HG03378 (cell line): ENCODE results near the gene TBC1D21.

Experiments
- ATAC-seq: cut with Tn5 transposase; IDR thresholded peaks from one replicate; pipeline ENCODE4 v1.9.1; 2021; ENCODE audit warnings: mild to moderate bottlenecking, moderate library complexity; ENCODE audit not compliant: unreplicated experiment

The TBC1D21 gene

DNA sequence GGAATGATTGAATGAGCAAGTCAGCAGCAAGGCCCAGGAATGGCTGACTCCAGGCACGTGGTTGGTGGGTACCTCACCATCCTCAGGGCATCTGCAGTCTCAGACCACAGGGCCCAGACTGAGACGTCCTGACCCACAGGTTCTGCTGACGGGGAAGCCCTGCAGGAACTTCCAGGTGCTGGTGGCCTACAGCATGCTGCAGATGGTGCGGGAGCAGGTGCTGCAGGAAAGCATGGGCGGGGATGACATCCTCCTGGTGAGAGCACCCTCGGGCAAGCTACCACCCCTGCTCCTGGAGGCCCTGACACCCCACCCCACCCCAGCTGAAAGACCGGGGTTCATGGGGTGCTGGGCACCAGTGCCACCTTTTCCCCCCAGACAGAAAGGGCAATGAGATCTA, 14.1 kb downstream of the TBC1D21 start:
- ATAC-seq = no peak

DNA sequence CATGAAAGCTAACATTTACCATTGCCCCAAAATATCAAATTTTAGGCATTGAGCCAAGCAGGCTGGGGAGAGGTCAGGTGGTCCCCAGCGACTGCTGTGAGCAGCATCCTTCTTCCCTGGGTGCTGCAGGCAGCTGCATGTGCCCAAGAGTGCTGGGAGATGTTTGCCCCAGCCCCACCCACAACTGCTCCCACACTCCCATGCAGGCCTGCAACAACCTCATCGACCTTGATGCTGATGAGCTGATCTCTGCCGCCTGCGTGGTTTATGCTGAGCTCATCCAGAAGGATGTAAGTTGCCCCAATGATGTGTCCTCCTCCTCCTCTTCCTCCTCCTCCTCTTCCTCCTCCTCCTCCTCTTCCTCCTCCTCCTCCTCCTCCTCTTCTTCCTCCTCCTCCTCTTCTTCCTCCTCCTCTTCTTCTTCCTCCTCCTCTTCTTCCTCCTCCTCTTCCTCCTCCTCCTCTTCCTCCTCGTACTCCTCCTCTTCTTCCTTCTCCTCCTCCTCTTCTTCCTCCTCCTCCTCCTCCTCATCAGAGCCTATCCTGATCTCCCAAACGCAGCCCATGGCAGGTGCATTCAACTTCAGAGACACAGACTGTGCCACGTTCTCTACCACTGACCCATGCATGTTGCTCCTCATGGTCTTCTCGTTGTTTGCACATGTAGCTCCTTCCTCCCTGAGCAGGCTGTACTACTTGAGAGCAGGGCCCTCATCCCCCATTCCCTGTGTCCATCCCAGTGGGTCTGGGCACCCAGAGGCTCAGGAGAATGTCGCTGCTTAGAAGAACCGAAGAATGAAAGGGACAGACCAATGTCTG, 15.1 kb downstream of the TBC1D21 start:
- ATAC-seq = no peak

DNA sequence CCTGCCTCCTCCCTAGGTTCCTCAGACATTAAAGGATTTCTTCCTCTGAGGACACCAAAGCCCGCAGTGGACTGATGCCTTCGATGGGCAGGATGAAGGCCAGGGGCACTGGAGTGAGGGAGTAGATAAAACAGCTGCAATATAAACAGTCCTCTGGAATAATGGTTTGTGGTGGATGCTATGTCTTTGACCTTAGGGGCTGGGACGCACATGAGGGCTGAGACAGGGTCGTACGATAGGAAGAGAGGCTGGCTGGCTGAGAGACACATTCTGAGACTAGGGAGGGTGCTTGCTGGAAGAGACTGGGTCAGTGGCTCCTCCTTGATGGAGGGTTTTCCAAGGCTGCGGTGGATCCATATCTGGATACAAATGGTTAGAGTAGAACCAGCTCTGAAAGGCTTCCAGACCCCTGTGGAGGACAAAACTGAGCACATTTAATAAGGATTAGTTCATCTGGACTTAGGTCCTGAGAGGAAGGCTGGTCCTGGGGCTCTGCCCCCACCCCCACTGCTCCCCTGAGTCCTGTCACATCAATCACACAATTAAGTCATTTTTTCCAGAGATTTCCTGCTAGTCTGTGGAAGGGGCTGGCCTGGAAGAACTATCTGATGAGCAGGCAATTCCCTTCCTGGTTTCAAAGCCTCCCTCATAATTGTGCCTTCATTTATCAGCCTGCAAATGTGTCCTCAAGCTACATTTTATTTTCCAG, 15.8 kb downstream of the TBC1D21 start:
- no peak for ATAC-seq

DNA sequence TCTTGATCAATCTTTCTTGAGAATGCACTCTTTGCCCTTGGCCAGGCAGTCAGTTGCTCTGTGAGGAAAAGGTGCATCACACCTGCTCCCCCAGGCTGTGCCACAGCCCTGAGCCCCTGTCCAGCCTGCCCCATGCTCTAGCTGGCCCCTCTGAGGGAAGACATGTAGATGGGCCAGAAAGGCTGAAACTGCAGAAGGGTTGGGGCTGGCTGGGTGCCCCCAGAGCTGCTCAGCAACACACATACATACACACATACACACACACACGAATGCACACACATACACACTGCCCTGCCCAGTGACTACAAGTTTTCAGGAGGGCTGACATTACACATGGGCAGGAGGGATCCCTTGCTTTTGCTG, 16.4 kb downstream of the TBC1D21 start:
- no peak for ATAC-seq

DNA sequence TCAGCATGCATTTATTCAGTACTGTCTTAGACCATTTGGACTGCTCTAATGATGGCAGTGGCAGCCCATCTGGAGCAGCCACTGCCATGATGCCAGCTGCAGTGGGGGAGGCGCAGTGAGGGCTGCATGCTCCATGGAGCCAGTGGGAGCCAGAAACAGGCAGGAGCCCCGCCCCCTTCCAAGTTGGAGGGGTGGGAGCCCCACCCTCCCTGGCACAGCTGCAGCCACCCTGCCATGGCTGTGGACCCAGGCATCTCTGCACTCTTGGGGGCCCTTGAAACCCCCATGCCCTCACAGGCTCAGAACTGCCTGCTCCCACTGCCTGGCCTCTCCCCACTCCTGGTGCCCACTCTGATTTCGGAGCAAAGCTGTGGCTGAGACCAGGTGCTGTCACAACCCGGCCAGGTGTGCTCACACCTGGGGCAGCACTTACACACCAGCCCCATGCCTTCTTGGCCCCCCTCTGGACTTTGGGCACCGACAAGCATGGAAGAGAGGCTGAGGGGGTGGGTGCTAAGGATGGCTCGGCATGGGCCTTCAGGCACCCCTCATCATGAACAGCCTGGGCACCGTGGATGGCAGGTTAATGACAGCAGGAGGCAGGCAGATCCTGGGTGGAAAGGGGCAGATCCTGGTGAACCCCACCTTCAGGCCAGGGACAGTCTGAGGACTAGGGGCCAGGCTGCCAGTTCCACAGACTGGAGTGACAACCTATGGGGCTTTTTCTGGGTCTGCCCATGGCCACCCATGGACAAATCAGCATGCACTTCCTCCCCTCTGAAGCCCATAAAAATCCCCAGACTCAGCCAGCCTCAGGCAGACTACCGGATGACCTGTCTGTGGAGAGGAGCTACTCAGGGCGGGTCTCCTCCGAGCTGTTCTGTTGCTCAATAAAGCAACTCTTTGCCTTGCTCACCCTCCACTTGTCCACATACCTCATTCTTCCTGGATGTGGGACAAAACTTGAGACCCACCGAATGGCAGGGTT, 18.3 kb downstream of the TBC1D21 start:
- ATAC-seq = no peak

DNA sequence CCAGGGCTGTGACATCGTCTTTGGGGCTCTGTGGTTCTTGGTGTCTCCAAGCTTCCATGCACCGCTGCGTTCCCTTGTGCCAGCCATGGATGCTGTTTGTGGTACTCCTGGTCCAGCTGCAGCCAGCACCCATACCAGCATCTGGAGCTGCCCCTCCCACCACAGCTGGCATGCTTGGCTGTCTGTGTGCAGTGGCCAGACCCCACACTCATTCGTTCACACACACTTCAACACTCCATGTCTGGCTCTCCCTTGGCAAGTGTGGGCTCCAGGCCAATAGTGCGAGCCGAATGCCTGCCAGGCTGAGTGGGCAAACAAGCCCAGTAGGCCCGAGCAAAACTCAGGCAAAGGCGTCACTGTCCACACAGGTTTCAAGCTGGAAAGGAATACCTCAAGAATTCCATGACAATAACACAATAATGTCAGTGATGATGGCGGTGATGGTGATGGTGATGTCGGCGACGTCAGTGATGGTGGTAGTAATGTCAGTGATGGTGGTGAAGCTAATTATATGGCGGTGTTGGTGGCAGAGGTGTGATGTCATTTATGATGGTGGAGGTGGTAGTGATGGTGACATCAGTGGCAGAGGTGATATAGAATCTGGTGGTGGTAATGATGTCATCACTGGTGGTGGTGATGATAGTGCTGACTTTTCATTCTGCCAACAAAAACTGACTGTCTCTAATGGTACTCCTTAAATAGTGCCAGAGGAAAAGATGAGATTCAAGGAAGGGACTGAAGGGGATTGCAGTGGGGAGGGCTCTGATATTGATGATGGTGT, 19.3 kb downstream of the TBC1D21 start:
- no peak for ATAC-seq

DNA sequence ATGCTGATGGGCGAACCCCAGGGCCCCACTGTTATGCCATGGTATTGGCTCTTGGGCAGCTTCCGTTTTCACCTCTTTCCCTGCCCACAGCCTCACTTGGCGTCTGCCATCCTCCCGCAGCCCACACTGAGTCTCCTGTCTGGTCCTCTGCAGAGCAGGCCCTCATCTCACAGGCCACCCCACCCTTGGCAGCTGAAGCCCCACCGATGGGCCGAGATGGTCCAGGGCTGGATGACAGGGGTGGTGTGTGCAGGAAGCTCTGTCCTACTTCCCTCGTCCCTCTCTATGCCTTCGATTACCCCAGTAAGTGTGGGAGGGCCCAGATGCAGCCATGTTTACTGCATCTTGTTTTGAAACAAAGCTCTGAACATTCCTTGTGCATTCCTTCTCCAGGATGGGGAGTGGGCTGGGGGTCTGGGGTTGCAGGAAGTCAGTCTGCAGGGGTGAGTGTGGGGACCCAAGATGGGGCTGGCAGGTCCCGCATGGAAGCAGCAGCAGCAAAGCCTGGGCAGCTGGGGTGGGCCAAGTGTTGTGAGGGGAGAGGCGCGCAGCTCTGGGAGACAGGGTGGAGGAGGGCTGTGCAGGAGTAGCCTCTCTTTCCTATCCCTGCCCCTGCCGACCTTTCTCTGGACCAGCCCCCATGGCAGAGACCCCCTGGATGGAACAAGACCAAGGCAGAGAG, 20.9 kb downstream of the TBC1D21 start:
- ATAC-seq = no peak

DNA sequence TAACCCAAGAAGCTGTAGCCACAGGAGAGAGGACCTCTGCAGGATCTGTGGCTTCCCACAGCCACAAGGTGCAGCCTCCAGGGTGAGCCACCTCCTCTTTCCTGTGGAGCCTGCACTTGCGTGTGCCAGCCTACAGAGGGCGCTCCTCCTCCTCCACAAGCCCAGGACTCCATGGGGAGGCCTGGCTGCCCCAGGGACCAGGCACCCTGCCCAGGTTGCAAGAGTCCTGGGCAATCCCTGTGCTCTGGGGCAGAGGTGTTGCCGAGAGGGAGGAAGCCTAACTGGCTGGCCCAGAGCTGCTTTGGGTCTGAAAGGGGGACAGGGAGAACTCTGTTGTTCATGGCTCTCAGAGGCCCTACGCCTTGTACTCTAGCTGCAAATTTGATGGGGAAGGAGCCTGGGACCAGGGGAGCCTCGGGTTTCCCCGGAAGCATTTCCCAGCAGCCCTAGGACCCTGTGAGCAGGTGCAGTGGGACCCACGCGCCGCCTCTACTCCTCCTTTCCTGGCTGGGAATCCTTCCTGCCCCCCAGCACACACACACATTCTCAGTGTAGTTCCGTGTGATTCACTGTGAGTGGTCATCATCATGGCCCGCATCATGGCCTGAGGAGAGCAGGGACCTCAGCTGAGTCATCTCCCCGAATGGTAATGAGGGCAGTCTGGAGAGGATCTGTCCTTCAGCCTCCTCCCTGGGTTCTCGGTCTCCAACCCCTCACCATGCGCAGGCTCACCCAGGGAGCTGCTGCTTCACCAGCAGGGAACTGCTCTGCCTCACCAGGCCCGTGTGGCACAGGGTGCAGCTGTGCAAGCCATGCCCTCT, 24.3 kb downstream of the TBC1D21 start:
- no peak for ATAC-seq

DNA sequence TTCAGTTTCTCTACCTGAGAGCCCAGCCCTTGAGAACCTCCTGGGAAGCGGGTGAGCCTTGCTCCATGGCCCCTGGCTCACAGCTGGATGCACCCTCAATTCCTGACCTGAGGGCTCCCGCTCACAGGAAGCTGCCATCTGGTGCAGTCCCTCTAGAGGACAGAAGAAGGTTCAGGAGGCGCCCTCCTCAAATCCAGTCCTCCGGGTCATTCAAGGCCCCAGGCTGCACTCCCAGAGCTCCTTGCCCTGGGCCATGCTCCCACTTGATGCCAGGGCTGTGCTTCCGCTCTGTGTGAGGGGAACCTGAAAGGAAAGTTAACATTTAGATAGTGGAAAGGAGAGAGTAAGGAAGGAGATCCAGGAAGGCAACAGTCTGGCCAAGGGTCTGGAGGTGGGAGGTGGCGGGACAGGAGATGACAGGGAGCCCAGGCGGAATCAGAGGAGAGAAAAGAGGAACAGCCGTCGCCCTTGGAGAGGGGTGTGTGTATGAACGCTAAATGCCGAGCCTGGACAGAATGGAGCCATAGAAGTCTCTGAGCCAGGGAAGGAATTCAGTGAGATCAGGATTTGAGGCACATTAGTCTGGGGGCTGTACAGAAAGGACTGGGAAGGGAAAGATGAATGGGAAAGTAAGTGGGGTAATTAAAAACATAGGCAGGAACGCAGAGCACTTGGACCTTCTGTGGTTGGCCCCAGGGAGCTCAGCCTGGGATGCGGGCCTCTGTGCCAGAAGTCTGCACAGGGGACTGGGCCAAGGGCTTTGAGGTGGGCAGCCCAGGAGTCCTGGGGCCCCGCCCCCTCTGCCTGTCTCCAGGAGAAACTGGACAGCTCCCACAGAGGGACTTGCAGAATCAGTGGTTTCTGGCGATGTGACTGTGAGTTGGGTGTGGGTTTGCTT, 26.1 kb downstream of the TBC1D21 start:
- no peak for ATAC-seq

DNA sequence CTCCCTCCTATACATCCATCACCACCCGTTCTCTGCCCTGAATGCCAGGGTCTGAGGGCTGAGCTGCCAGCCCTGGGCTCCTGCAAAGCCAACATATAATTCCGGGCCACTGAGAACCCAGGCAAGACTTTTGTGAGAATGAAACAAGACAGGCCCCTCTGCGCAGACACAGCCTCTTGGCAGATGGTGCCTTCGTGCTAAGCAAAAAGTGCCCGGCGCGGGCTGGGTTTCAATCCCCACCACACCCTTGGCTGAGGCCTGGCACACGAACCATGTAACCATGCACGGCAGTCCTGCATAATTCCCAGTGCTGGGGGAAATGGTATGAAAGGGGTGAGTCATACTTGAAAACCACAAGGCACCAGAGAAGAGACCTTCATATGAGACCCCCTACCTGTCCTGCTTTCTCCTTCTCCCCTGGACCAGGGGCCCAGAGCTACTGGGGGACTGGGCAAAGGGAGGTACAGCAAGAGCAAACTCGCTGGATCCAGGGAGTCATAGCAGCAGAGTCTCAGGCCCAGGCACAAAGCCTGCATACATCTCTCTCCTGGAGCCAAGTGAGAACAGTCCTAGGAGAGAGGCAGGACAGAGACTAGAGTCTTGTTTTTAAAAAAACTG, 26.8 kb downstream of the TBC1D21 start:
- no peak for ATAC-seq

DNA sequence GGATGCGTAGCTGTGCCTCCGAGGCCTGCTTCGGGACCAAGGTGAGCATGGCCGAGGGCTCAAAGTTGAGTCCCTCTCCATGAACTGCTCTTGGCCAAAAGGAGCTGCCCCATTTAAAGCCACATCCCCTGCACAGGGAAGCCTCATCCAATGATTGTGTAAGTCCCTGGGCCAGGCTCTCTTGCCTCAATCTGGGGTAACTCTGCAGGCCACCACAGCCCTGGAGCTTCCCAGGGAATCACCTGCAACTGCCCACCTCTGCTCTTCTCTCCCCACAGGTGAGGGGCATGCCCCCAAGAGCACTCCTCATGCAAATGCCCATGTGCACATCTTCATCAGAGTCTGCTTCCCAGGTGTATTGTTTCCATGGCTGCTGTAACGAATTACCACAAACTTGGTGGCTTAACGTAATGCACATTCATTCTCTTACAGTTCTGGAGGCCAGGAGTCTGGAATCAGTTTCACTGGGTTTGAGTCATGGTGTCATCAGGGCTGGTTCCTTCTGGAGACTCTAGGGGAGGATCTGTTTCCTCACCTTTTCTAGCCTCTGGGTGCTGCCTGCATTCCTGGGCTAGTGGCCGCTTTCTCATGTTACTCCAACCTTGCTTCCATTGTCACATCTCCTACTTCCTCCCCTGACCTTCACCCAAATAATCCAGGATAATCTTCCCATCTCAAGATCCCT, 27.9 kb downstream of the TBC1D21 start:
- ATAC-seq = no peak

DNA sequence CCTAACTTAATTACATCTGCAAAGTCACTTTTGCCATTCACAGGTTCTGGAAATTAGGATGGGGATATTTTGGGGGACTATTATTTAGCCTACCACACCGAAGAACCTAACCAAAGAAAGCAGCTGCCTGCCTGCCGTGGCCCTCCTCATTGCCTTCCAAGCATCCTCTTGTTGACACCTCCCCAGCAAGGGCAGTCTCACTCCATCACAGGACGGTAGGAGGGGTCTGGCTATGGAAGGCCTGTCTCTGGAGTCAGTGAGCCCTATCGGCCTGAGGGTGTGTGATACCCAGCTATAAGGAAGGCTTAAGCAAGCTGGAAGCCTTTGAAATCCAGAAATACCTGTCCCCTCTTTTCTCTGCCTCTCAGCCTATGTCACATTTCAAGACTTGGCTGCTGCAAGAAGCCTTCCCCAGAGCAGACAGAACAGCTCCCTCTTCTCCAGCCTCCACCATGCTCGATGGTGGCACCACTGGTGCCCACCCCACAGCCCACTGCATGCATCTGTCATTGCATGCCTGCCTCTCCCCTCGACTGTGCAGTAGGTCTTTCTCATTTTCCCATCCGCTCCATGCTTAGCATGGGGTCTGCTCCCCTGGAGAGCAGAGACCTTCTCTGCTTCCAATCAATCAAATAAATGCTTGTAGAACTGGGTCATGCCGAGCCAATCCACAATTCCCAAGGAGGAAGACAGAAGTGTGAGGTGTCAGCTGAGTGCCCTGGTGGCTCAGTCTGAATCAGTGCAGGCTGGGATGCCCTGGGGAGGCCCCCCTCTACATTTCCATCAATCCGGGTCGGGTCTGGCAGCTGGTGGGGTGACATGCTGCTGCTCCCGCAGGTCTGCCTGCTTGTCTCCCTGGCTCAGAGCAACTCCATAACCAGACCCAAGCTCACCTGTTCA, 29.0 kb downstream of the TBC1D21 start:
- no peak for ATAC-seq

DNA sequence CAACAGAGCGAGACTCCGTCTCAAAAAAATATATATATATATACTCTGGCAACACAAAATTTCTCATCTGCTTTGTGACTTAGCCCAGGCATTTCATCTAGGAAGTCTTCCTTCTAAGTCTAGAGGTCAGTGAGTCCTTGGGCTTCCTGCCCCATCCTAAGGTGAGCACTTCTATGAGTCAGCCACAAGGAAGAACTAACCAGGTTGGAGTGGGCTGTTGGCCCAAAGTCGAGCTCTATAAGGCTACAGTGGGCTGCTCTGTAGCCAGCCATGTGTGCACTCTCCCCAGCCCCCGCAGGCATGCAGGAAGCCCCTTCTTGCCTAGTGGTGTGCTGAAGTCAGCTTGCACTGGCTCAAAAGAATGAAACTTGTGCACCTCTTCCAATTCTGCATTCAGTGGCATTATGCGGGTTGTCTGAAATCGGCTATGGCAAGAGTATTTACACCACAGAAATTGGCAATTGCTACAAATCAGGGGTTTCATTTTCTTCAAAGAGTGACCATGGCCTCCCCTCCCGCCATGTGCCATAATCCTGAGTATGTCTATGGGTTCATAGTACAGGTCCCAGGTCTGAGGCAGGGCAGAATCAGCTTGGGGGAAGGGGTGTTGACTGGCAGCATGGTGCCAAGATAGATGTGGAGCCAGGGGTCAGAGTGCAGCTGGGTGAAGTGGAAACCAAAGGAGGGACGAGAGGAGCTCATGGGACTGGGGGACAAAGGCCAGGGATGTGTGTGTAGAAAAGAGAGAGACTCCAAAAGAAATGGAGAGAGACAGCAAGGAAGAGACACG, 30.9 kb downstream of the TBC1D21 start:
- no peak for ATAC-seq

DNA sequence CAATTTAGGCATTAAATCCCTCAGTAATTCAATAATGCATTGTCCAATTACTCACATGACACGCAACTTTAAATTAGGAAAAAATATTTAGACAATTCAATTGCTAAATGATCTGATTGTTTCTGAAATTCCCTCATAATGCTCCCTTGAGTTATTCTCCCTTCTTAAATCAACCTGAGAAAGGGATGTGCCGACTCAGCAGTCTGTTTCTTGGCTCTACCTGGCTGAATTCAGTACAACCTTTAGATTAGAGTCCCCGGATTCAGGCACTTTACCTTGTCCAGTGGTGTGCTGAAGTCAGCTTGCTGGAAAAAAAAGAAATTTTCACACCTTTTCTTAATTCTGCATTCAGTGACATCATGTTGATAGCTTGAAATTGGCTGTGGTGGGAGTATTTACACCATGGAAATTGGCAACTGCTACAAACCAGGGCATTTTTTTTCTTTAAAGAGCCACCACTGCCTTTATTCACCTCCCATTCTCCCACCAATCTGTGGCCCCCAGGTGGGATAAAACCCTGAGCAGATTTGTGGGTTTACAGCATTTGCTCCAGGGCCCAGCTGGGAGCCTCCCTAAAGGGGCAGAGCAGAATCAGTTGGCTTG, 32.0 kb downstream of the TBC1D21 start:
- no peak for ATAC-seq
